Heart left ventricle (tissue), 13 donors: Measurements from ENCODE around the gene FAM216B.

Source experiments
- CTCF ChIP-seq, 12 donors: fragments of 200-600 bp; sonication (generic) in 4 of 12; IDR thresholded peaks; one replicate each; pipeline versions ENCODE4 v1.5.0 to v1.8.0; 2018 to 2022; ENCODE audit warnings: antibody characterized with exemption in 12 of 12, mild to moderate bottlenecking in 5 of 12
- POLR2A ChIP-seq, 2 donors: fragments of 450-650 bp; IDR thresholded peaks; one replicate each; pipeline ENCODE4 v1.6.1; 2017; ENCODE audit warnings: antibody characterized with exemption in 2 of 2, mild to moderate bottlenecking in 2 of 2, moderate library complexity in 2 of 2
- donor health status: ischemic (EF 13 %, LVEDD 7.1; RV severe dilation, severe dysfunction).
- donor health status: DM: no; HTN: yes; CAD: no.
- donor health status: DM: no; HTN: no; CAD: no.
- donor health status: ischemic (EF 25% LVEDD 6.9; RV normal size, moderate dysfunction).
- donor health status: ischemic (EF 25% LVEDD 5.7; RV mildly dilated, moderate dysfunction).
- donor health status: ischemic (EF 35%, LVEDD 5.7; RV mildly dilated, moderate dysfunction).
- donor health status: nonischemic (EF 11% LVEDD 7.7; RV severe dilation, severe dysfunction).
- donor health status: DM: yes; HTN: yes; CAD: no.
- donor health status: PGD.
- donor health status: ischemic (EF 29% LVEDD 5.4; RV normal size, mild dysfunction).
- donor health status: nonischemic (EF 23%, LVEDD 6.1; RV moderate dilation, normal function).

- TF ChIP-seq POLR2A (IDR thresholded peaks at IDR 0.05) (no peak), CTCF (IDR thresholded peaks at IDR 0.05) (no peak)
These were observed 3.9 kb upstream of the FAM216B start for GRCh38 chr13:42777467-42777866.
